ENCODE data around the gene CBFA2T2. TPM values are rescaled to one million over a fixed set of nuclear protein-coding genes. Genes with fewer than 3 reads are reported as not detected.
"Not testable (repeated sequence)": the region's sequence is repeated elsewhere in the genome, so short reads cannot be mapped to it uniquely, and the experiment has no call there.

The CBFA2T2 gene
- 6.1 and 8.7 TPM in 2 replicates for total RNA-seq (2014; rRNA removed; shearing (Covaris generic))

DNA sequence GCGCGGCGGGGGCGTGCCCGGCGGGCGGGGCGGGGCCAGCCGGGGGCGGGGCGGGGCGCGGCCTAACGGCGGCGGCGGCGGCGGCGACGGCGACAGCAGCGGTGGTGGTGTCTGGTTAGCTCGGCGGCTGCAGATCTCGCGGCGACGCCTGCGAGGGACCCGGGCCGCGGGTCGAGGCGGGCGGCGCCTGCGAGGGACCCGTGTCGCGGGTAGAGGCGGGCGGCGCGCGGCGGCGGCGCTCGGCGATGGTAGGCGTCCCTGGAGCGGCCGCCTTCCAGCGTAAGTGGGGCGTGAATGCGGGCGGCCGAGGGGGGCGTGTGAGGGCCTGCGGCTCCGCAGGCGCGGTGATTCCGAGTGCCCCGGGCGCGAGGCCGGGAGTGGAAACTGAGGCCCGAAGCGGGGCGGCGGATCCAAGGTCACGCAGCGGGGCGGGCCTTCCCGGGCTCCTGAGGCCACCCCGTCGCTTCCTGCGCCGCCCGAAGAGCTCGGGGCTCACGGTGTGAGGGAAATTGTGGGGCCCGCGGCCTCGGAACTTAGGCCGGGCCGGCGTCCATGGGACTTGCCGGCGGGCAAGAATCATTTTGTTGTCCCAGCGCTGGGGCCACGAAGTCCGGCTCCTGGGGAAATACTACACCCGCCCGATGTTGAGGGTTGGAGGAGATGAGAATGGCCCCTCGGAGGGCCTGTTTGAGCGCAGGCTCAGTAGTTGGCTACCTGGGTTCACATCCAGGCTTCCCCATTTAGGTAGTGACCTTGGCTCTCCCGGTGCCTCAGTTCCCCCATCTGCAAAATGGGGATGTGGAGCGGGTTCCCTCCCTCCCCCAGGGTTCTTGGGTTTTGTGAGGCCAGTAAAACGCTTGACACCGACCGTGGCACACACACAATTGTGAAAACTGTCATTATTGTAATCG lies at the start of gene CBFA2T2:
Gene CBFA2T2 (plus strand): TSS at position 74 of the 911 bp plus-strand sequence. CDS start 172 bp downstream, at position 246.
- H3K9me3 ChIP-seq (replicated peaks) = no peaks in the 10 kb centered on the region
- no peaks in the 10 kb centered on the region for H3K27me3 ChIP-seq (replicated peaks)
- H3K27ac ChIP-seq = peak within 1 kb of the TSS; percentile 74
- peaks cover 4% of the 10 kb centered on the region for H3K4me1 ChIP-seq (replicated peaks)
- peak within 1 kb of the TSS; percentile 94 for H3K4me3 ChIP-seq
- peak in 1 of 2 experiments; percentile 59 for DNase-seq (ENCODE audit: low read depth in 1 of 2, low spot score in 2 of 2)
- H3K36me3 ChIP-seq = peaks cover 9% of the 10 kb centered on the region; the same call in 1 of the 2 replicates

DNA sequence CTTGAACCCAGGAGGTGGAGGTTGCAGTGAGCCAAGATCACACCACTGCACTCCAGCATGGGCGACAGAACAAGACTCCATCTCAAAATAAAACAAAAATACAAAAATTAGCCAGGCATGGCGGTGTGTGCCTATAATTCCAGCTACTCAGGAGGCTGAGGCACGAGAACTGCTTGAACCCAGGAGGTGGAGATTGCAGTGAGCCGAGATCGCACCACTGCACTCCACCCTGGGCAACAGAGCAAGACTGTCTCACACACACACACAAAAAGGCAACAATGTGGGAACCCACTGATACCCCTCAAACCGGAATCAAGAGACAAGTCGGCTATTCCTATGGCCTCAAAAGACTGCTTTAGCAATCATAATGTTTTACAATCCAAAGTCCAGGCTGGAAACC lies 49.3 kb upstream of the CBFA2T2 start:
- not testable (repeated sequence) for H3K27ac ChIP-seq; DNase-seq (ENCODE audit: low read depth in 1 of 2, low spot score in 2 of 2); H3K9me3 ChIP-seq (replicated peaks); H3K27me3 ChIP-seq (replicated peaks); H3K4me3 ChIP-seq
- Histone ChIP-seq H3K4me1 (replicated peaks) (peaks cover 17% of the 10 kb centered on the region), H3K36me3 (peaks cover 13% of the 10 kb centered on the region)

DNA sequence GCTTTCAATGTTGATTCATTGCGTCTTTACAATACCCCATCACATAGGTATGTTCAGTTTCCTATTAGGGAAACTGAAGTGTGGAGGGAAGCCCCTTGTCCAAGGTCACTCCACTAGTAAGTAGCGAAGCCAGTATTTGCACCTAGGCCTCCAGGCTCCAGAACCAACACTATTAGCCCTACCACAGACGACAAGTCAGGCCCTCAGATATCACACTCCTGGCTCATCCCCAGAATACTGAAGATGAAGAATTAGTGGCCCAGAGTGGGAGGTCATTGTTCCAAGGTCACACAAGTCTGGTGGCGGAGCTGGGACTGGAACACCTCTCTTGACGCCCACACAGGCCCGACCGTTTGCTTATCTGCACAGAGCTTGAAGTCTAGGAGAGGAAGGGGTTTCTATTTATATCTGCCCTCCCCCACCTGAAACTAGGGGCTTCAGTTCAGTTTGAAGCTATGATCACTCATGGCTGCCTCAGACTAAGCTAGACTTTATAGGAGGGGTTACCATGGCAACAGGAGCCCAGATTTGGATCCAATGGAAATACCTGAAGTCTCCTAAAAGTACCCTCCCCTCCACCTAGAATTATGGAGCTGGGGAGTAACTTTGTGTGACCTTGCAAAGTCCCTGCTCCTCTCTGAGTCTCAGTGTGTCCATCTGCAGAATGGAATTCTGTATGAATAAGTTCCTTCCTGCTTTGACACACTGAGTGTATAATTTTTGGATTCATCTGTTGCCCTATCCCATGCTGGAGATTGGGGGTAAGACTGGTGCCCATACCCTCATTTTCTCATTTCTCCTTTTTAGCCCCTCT lies 48.5 kb upstream of the CBFA2T2 start:
- H3K27ac ChIP-seq = no peak overlapping the region
- no peaks in the 10 kb centered on the region for H3K27me3 ChIP-seq (replicated peaks)
- peaks cover 10% of the 10 kb centered on the region for H3K36me3 ChIP-seq
- DNase-seq (ENCODE audit: low read depth in 1 of 2, low spot score in 2 of 2) = no peak
- H3K4me3 ChIP-seq = no peak overlapping the region
- peaks cover 17% of the 10 kb centered on the region for H3K4me1 ChIP-seq (replicated peaks)
- H3K9me3 ChIP-seq (replicated peaks) = no peaks in the 10 kb centered on the region; the same call in 1 of the 2 replicates

DNA sequence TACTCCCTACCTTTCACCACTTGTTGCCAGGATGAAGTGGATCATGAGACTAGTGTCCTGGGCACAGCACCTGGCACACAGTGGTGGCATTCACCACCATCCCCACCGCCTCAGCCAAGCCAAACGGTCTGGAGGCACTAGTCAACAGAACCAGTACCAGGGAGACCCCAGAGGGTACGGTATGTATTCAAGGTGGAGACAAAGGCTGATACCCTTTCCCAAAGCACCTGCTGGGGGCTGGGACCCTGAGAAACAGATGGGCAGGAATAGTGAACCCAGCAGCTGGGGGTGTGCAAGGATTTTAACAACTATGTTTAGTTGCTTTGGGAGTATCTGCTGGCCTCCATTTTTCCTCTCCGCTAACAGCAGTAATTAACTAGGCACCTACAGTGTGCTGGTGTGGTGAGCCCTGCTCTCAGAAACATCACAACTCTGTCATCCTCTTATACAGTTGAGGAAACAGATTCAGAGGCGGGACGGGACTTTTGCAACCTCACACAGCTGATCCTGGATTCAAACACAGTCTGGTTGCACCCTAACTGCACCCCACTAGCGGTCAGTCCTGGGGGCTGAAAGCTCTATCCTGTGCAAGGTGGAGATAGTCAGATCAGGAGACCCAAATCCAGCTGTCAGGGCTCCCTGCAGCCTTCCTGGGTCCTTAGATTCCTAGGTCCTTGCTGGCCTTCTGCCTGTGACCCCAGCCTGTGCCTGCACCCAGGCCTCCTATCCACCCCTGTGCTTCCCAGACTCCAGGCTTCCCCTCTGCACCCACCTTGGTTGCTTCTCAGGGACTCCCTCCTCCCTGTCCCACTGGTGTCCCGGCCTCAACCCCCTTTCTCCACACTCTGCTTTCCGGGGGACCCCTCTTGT lies 47.5 kb upstream of the CBFA2T2 start:
- peaks cover 17% of the 10 kb centered on the region for H3K4me1 ChIP-seq (replicated peaks)
- no peaks in the 10 kb centered on the region; the same call in 1 of the 2 replicates for H3K9me3 ChIP-seq (replicated peaks)
- H3K27ac ChIP-seq = no peak overlapping the region
- peaks cover 10% of the 10 kb centered on the region for H3K36me3 ChIP-seq
- no peaks in the 10 kb centered on the region for H3K27me3 ChIP-seq (replicated peaks)
- no peak for DNase-seq (ENCODE audit: low read depth in 1 of 2, low spot score in 2 of 2)
- peak overlapping the region; percentile 99 for H3K4me3 ChIP-seq

GRCh38 chr20:33443006-33443511 lies 46.8 kb upstream of the CBFA2T2 start:
- H3K36me3 ChIP-seq = peaks cover 5% of the 10 kb centered on the region; the same call in 1 of the 2 replicates
- H3K27ac ChIP-seq = peak overlapping the region; percentile 71
- no peaks in the 10 kb centered on the region; the same call in 1 of the 2 replicates for H3K9me3 ChIP-seq (replicated peaks)
- no peaks in the 10 kb centered on the region for H3K27me3 ChIP-seq (replicated peaks)
- DNase-seq (ENCODE audit: low read depth in 1 of 2, low spot score in 2 of 2) = no peak
- peaks cover 17% of the 10 kb centered on the region for H3K4me1 ChIP-seq (replicated peaks)
- peak overlapping the region; percentile 99 for H3K4me3 ChIP-seq

DNA sequence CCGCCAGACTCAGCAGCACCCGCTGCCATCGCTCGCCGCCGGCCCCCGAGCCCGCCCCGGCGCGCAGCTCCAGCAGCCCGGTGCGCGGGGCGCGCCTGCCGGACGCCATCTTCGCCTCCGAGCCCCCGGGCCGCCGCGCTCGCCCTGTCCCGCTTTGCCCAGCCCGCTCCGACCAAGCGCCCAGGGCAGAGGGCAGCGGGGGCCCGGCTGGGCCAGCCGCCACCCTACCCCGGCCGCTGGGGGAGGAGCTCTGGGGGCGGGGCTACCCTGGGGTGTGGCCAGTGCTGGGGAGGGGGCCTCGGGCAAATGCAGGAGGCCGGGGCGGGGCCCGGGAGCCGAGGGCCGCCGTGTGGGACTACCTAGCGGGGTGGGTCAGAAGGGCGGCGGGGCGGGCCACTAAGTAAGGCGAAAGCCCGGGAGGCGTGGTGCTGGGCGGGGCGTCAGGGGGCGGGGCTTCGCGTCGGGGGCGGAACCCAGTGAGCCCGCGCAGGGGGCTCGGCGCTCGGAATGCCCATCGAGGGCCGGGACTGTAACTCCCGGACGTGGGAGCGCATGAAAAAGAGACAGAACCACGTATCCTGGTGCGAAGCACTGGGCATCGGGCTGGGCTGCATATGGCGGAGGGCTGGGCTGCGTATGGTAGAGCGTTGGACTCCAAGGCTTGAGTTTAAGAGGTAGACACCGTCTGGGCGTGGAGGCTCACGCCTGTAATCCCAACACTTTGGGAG lies 46.2 kb upstream of the CBFA2T2 start, which contains the start of gene SNTA1:
Gene SNTA1 (minus strand): TSS at position 252 of the 728 bp plus-strand sequence. CDS start 143 bp downstream, at position 109.
- Histone ChIP-seq H3K9me3 (replicated peaks) (no peaks in the 10 kb centered on the region; the same call in 1 of the 2 replicates), H3K4me3 (peak within 1 kb of the TSS; percentile 99), H3K27ac (peak within 1 kb of the TSS; percentile 71), H3K36me3 (peaks cover 3% of the 10 kb centered on the region; the same call in 1 of the 2 replicates), H3K27me3 (replicated peaks) (no peaks in the 10 kb centered on the region), H3K4me1 (replicated peaks) (peaks cover 17% of the 10 kb centered on the region)
- peak; percentile 74 to 97 for DNase-seq (ENCODE audit: low read depth in 1 of 2, low spot score in 2 of 2)

- Histone ChIP-seq H3K4me1 (replicated peaks) (peaks cover 17% of the 10 kb centered on the region), H3K27me3 (replicated peaks) (no peaks in the 10 kb centered on the region), H3K9me3 (replicated peaks) (no peaks in the 10 kb centered on the region), H3K4me3 (no peak overlapping the region), H3K27ac (no peak overlapping the region), H3K36me3 (peaks cover 3% of the 10 kb centered on the region; the same call in 1 of the 2 replicates)
- DNase-seq (ENCODE audit: low read depth in 1 of 2, low spot score in 2 of 2) = no peak
Measured at GRCh38 chr20:33444797-33445560, 44.9 kb upstream of the CBFA2T2 start.

GRCh38 chr20:33445881-33446625 lies 43.8 kb upstream of the CBFA2T2 start:
- Histone ChIP-seq H3K36me3 (peaks cover 3% of the 10 kb centered on the region; the same call in 1 of the 2 replicates), H3K27me3 (replicated peaks) (no peaks in the 10 kb centered on the region), H3K4me3 (no peak overlapping the region), H3K27ac (no peak overlapping the region), H3K9me3 (replicated peaks) (no peaks in the 10 kb centered on the region), H3K4me1 (replicated peaks) (peaks cover 21% of the 10 kb centered on the region)
- DNase-seq (ENCODE audit: low read depth in 1 of 2, low spot score in 2 of 2) = no peak

DNA sequence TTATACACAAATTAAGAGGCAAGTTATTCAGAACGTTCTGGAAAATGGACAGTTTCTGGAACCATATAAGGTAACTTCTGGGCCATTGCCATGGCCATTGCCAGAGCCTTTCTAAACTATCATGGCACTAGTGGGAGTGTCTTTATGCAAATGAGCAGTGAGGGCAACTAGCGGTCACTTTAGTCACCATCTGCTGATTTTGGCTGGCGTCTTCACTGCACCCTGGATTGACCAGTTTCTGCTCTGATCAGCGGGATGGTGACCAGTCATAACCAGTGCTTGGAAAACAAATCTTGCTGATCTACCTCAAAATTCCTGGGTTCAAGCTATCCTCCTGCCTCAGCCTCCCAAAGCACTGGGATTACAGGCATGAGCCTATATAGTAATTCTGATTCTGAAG lies 39.0 kb upstream of the CBFA2T2 start:
- Histone ChIP-seq H3K9me3 (replicated peaks) (no peaks in the 10 kb centered on the region), H3K4me3 (no peak overlapping the region), H3K4me1 (replicated peaks) (peaks cover 4% of the 10 kb centered on the region; the same call in 1 of the 2 replicates), H3K36me3 (no peaks in the 10 kb centered on the region), H3K27me3 (replicated peaks) (no peaks in the 10 kb centered on the region), H3K27ac (no peak overlapping the region)
- DNase-seq (ENCODE audit: low read depth in 1 of 2, low spot score in 2 of 2) = no peak

GRCh38 chr20:33456916-33457642 lies 32.8 kb upstream of the CBFA2T2 start:
- not testable (repeated sequence) for H3K4me1 ChIP-seq (replicated peaks); H3K27ac ChIP-seq; H3K36me3 ChIP-seq; H3K9me3 ChIP-seq (replicated peaks); H3K27me3 ChIP-seq (replicated peaks); H3K4me3 ChIP-seq
- peak; percentile 63 to 78 for DNase-seq (ENCODE audit: low read depth in 1 of 2, low spot score in 2 of 2)

DNA sequence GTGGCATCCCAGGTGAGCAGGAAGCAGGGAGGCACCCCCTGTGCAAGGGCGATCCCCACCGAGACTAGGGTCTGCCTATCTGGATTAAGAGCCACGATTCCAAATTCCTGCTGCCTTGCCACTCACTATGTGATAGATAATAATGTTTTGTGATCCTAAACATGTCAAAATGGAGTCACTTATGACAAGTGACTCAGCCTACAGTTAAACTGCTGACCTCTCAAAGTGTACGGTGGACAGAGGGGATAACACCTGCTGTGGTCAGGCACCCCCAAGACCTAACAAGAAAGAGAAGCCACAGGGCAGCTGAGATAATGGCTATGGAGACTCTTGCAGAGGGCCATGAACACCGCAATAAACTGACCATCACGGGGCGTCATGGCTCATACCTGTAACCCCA lies 30.3 kb upstream of the CBFA2T2 start:
- Histone ChIP-seq H3K4me3 (no peak overlapping the region), H3K9me3 (replicated peaks) (no peaks in the 10 kb centered on the region), H3K36me3 (no peaks in the 10 kb centered on the region), H3K27me3 (replicated peaks) (no peaks in the 10 kb centered on the region), H3K4me1 (replicated peaks) (no peaks in the 10 kb centered on the region), H3K27ac (no peak overlapping the region)
- no peak for DNase-seq (ENCODE audit: low read depth in 1 of 2, low spot score in 2 of 2)
